ENCODE measurements around the gene MCM7. TPM values are rescaled to one million over a fixed set of nuclear protein-coding genes. Genes with fewer than 3 reads are reported as not detected.

MCM7 gene
- 26.2 and 34.8 TPM in 2 replicates for total RNA-seq

GRCh38 chr7:100101016-100101862 is at the start of gene MCM7, which contains the start of gene AP4M1:
Gene MCM7 (minus strand): TSS chr7:100101397. CDS start chr7:100101294, 103 bp downstream.
Gene AP4M1 (plus strand): TSS chr7:100101643. CDS start chr7:100101715, 72 bp downstream.

GRCh38 chr7:100148559-100149328 is 47.5 kb upstream of the MCM7 start, which contains the start of gene LAMTOR4:
Gene LAMTOR4 (plus strand): TSS chr7:100148918. CDS start chr7:100148973, 55 bp downstream.

DNA sequence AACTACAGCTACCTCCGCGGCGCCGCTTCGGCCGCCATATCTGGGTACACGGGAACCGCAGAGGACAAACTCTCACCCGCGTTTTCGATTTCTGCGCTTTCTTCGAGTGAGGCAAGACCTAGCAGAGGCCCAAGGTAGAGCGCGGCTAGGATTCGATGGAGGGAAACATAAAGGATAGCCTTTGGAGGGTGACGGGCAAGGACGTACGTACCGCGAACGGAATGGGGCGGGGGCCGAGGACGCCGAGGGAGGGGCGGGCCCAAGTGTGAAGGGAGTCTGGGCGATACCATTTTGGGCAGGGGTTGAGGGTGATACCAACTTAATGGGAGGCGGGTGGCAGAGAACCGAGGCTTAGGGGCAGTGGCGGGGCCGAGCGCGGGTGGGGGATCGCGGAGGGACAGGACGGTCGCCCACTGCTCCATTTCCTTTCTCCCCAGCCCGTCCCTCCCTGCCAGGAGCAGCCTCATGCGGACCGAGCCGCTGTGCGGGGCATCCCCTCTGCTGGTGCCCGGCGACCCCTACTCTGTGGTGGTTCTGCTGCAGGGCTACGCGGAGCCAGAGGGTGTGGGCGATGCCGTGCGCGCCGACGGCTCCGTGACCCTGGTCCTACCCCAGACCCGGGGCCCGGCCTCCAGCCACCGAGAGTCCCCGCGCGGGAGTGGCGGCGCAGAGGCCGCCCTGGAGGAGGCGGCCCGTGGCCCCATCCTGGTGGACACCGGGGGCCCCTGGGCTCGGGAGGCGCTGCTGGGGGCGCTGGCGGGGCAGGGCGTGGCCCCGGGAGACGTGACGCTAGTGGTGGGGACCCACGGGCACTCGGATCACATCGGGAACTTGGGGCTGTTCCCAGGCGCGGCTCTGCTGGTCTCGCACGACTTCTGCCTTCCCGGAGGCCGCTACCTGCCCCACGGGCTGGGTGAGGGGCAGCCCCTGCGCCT is 26.0 kb upstream of the MCM7 start, which contains the start of gene MBLAC1:
Gene MBLAC1 (plus strand): TSS at position 37 of the 935 bp plus-strand sequence. CDS start 429 bp downstream, at position 466.

GRCh38 chr7:100119072-100119969 is 18.1 kb upstream of the MCM7 start, which contains the start of the genes CNPY4 and TAF6:
Gene CNPY4 (plus strand): TSS chr7:100119634. CDS start chr7:100119745, 111 bp downstream.
Gene TAF6 (minus strand): TSS chr7:100119358. CDS start chr7:100114209, 5,149 bp downstream.

GRCh38 chr7:100088621-100089457 is 12.4 kb downstream of the MCM7 start, which contains the start of gene COPS6:
Gene COPS6 (plus strand): TSS chr7:100088969. CDS start chr7:100088991, 22 bp downstream.

DNA sequence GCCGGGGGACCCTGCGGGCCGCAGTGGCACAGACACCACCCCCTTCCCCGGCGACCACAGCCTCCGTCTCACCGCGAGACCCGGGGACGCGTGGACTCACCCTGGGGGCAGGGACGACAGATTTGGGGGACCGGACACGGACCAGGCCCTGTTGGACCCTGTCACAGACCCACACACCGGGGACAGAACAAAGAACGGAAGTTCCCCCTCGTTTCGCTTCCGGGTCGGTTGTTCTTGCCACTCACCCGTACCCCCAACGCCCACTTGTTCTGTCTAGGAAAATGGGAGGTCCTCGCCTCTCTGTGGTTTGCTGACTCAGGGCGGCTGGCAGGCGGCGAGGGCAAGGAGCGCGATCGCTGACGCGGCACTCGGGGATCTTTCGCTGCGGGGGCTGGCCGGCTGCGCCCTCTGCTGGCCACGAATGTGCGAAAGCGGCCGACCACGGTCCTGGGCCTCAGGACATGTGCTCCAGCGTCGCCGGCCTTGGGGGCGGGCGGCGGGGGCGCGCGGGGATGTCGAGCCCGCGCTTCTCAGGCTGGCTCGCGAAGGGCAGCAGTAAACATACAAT is 19.6 kb downstream of the MCM7 start, which contains the start of gene ZNF3:
Gene ZNF3 (minus strand): TSS at position 189 of the 568 bp plus-strand sequence. CDS start 4,366 bp downstream, outside the sequence.

GRCh38 chr7:100049441-100050291 is 51.5 kb downstream of the MCM7 start, which contains the start of gene ZSCAN21:
Gene ZSCAN21 (plus strand): TSS chr7:100049774. CDS start chr7:100057007, 7,233 bp downstream.

Other genes with a start within 250 kb of the MCM7 start
- 0.16 TPM in 1 of 2 replicates, not detected in the other for gene OR2AE1, start 224.4 kb downstream of the MCM7 start, total RNA-seq
- gene TRIM4, start 181.9 kb downstream of the MCM7 start, total RNA-seq = 26.5 and 30.5 TPM in 2 replicates
- gene GJC3, start 171.8 kb downstream of the MCM7 start, total RNA-seq = not detected in 2 replicates
- not detected in 2 replicates for gene AZGP1, start 125.4 kb downstream of the MCM7 start, total RNA-seq
- 17.1 and 20.3 TPM in 2 replicates for gene ZKSCAN1, start 85.8 kb downstream of the MCM7 start, total RNA-seq
- 7.2 and 10.5 TPM in 2 replicates for gene ZSCAN21, start 51.6 kb downstream of the MCM7 start, total RNA-seq
- gene ZNF3, start 19.7 kb downstream of the MCM7 start, total RNA-seq = 12.5 and 17.8 TPM in 2 replicates
- 45.8 and 57.2 TPM in 2 replicates for gene COPS6, start 12.4 kb downstream of the MCM7 start, total RNA-seq
- 11.7 and 23.0 TPM in 2 replicates for gene AP4M1, start 246 bp upstream of the MCM7 start, total RNA-seq
- gene TAF6, start 18.0 kb upstream of the MCM7 start, total RNA-seq = 51.4 and 58.5 TPM in 2 replicates
- 22.0 and 22.9 TPM in 2 replicates for gene CNPY4, start 18.2 kb upstream of the MCM7 start, total RNA-seq
- gene MBLAC1, start 25.6 kb upstream of the MCM7 start, total RNA-seq = 3.4 and 5.4 TPM in 2 replicates
- gene LAMTOR4, start 47.5 kb upstream of the MCM7 start, total RNA-seq = 136 and 155 TPM in 2 replicates
- gene TRAPPC14, start 57.3 kb upstream of the MCM7 start, total RNA-seq = 7.3 and 10.5 TPM in 2 replicates
- 3.8 and 4.5 TPM in 2 replicates for gene GAL3ST4, start 67.2 kb upstream of the MCM7 start, total RNA-seq
- 5.6 TPM in 1 of 2 replicates, not detected in the other for gene GPC2, start 76.0 kb upstream of the MCM7 start, total RNA-seq
- gene STAG3, start 76.5 kb upstream of the MCM7 start, total RNA-seq = 0.16 and 1.8 TPM in 2 replicates
- not detected in 2 replicates for gene PVRIG, start 118.6 kb upstream of the MCM7 start, total RNA-seq
- gene SPDYE3, start 206.3 kb upstream of the MCM7 start, total RNA-seq = not detected in 2 replicates